Tibial artery (tissue), 4 donors: ENCODE measurements around the gene RREB1.

Experiments used
- DNase-seq, 2 donors: peaks; one replicate each; pipeline ENCODE4 v3.0.0-alpha.2; 2019
- H3K27ac ChIP-seq, 2 donors: fragments of 200-600 bp; sonication (generic) in 1 of 2; 1 replicate in 1 of 2; 2 replicates in 1 of 2; pipeline ENCODE4 v1.5.1; 2018 to 2019; ENCODE audit warnings: mild to moderate bottlenecking in 1 of 2
- H3K27me3 ChIP-seq, 2 donors: fragments of 200-600 bp; sonication (generic) in 1 of 2; one replicate each; pipeline versions ENCODE4 v1.5.1 to v1.6.0; 2016 to 2019
- H3K36me3 ChIP-seq, 3 donors: fragments of 200-600 bp; sonication (generic) in 2 of 3; one replicate each; pipeline ENCODE4 v1.5.1; 2016 to 2019; ENCODE audit warnings: mild to moderate bottlenecking in 2 of 3
- H3K4me1 ChIP-seq, 4 donors: fragments of 200-600 bp; sonication (generic) in 2 of 4; 1 replicate in 3 of 4; 2 replicates in 1 of 4; pipeline ENCODE4 v1.5.1; 2016 to 2019
- H3K4me3 ChIP-seq, 2 donors: fragments of 200-600 bp; sonication (generic) in 1 of 2; 1 replicate in 1 of 2; 2 replicates in 1 of 2; pipeline ENCODE4 v1.5.1; 2018 to 2019; ENCODE audit warnings: mild to moderate bottlenecking in 2 of 2
- H3K9me3 ChIP-seq, 3 donors: fragments of 200-600 bp; sonication (generic) in 1 of 3; one replicate each; pipeline ENCODE4 v1.5.1; 2016 to 2019
- intact Hi-C: fragments of 100-400 bp; cut with DNase I; formaldehyde crosslinking; loops from one replicate; pipeline ENCODE4 v1.15.0; 2023; ENCODE audit warnings: low total_unique reads
- TF ChIP-seq, protein P1 (sequence below), 2 experiments: fragments of 200-600 bp in 1 of 2; fragments of 450-650 bp in 1 of 2; IDR thresholded peaks; one replicate each; pipeline ENCODE4 v1.5.1; 2017 to 2019; ENCODE audit warnings: antibody characterized with exemption in 2 of 2, mild to moderate bottlenecking in 1 of 2, moderate library complexity in 1 of 2

The RREB1 gene

DNA sequence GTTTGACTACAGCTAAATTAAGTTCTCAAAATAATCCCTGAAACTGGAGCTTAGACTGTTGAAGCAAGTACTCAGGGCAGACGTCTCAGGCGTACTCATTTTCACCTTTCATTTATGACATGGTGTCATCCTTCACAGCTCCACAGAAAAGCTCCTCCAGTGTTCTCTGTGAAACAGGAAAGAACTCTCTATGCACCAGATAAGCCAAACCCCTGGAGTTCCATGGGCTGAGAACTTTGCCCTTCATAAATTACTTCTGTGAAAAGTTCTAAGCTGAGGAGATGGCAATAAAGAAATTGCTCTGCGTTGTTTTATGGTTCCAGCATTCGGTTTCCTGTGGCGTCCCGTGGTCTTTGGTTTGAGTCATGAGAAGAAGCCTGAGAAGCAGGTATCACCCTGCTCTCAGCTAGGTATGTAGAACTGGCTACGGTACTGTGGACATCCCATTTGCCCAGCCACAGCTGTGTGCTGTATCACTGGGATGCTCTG is 20.2 kb upstream of the RREB1 start:
- no peaks in the 10 kb centered on the region for H3K27me3 ChIP-seq
- no peaks in the 10 kb centered on the region for H3K4me1 ChIP-seq
- TF ChIP-seq, protein P1, sequence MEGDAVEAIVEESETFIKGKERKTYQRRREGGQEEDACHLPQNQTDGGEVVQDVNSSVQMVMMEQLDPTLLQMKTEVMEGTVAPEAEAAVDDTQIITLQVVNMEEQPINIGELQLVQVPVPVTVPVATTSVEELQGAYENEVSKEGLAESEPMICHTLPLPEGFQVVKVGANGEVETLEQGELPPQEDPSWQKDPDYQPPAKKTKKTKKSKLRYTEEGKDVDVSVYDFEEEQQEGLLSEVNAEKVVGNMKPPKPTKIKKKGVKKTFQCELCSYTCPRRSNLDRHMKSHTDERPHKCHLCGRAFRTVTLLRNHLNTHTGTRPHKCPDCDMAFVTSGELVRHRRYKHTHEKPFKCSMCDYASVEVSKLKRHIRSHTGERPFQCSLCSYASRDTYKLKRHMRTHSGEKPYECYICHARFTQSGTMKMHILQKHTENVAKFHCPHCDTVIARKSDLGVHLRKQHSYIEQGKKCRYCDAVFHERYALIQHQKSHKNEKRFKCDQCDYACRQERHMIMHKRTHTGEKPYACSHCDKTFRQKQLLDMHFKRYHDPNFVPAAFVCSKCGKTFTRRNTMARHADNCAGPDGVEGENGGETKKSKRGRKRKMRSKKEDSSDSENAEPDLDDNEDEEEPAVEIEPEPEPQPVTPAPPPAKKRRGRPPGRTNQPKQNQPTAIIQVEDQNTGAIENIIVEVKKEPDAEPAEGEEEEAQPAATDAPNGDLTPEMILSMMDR (IDR thresholded peaks at IDR 0.05), result no peak
- no peak overlapping the region for H3K27ac ChIP-seq
- no peak overlapping the region for H3K4me3 ChIP-seq
- intact Hi-C loops, result no loop called here
- no peak for DNase-seq
- H3K9me3 ChIP-seq, result no peaks in the 10 kb centered on the region
- H3K36me3 ChIP-seq, result no peaks in the 10 kb centered on the region

DNA sequence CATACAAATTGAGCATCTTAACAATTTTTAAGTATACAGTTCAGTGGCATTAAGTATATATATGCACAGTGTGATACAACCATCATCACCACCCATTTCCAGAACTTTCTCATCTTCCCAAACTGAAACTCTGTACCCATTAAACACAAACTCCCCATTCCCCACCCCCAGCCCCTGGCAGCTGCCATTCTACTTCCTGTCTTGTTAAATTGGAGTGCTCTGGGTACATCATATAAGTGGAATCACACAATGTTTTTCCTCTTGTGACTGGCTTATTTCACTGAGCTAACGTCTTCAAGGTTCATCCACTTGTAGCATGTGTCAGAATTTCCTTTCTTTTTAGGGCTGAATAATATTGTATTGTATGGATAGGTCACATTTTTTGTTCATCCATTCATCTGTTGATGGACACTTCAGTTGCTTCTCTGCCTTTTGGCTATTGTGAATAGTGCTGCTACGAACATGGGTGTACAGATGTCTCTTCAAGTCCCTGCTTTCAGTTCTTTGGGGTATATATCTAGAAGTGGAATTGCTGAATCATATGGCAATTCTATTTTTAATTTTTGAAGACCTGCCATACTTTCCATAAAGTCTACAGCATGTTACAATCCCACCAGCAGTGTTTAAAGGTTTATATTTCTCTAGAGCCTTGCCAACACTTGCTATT is 19.6 kb upstream of the RREB1 start:
- no peak overlapping the region for H3K27ac ChIP-seq
- TF ChIP-seq, protein P1 (IDR thresholded peaks at IDR 0.05), result no peak

DNA sequence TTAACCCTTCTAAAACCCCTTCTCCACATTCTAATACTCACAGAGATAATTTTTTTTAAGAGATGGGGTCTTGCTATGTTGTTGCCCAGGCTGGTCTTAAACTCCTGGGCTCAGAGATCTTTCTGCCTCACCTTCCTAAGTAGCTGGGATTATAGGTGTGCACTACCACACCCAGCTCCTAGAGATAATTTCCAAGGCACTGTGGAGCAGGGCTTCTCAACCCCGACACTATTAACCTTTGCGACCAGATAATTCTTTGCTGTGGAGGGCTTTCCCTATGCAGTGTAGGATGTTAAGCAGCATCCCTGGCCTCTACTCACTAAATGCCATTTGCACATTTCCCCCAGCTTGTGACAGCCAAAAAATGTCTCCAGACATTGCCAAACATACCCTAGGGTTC is 8.8 kb upstream of the RREB1 start:
- TF ChIP-seq, protein P1 (IDR thresholded peaks at IDR 0.05), result no peak
- DNase-seq, result no peak
- Histone ChIP-seq H3K4me1 (no peaks in the 10 kb centered on the region), H3K9me3 (no peaks in the 10 kb centered on the region), H3K36me3 (no peaks in the 10 kb centered on the region), H3K4me3 (no peak overlapping the region), H3K27ac (no peak overlapping the region), H3K27me3 (no peaks in the 10 kb centered on the region)
- intact Hi-C loops, result no loop called here

More for the DNA sequence above, 19.6 kb upstream of the RREB1 start:
- Histone ChIP-seq H3K27me3 (no peaks in the 10 kb centered on the region), H3K4me1 (no peaks in the 10 kb centered on the region), H3K4me3 (no peak overlapping the region), H3K9me3 (no peaks in the 10 kb centered on the region), H3K36me3 (no peaks in the 10 kb centered on the region)
- DNase-seq, result no peak
- intact Hi-C loops, result no loop called here

DNA sequence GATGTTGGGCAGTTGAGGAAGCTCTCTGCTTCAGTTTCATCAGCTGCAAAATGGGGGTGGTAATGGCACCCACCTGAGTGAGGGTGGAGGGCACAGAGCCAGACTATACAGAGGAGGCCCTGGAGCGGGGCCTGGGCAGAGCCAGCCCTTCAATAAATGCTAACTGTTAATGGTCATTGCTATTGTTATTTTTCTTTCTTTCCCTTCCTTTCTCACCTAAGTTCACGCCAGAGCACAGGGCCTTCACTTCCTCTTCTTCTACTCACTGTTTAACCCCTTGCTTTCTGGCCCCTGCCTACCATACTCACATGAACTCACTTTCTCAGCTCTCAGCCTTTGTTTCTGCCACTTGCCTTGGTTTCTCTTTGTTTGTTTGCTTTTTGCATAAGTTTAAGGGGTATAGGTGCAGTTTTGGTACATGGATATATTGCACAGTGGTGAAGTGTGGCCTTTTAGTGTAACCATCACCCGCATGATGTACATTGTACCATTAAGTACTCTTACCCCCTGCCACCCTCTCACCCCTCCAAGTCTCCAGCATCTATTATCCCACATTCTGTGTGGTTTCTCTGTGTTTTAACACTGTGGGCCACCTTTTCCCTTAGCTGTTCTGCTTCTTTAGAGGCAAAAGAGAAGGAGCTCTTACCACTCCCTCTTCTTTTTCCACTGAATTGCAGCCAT is 7.5 kb upstream of the RREB1 start:
- Histone ChIP-seq H3K36me3 (no peaks in the 10 kb centered on the region), H3K9me3 (no peaks in the 10 kb centered on the region), H3K27me3 (no peaks in the 10 kb centered on the region), H3K4me3 (no peak overlapping the region), H3K27ac (no peak overlapping the region), H3K4me1 (no peaks in the 10 kb centered on the region)
- no peak for DNase-seq
- TF ChIP-seq, protein P1 (IDR thresholded peaks at IDR 0.05), result no peak
- intact Hi-C loops, result no loop called here

DNA sequence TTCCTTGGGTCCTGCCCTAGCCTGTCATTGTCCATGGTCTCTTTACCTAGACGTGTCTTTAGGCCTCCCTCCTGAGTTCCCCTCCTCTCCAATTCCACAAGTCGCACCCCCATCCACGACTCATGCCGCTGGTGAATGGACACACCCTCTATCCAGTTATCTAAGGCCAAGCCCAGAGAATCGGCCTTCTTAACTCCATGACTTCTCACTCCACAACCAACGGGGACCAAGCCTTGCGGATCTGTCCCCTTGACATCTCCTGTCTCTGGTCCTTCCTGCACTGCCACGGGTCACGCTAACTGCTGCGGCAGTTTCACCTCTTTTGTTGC is 7.0 kb upstream of the RREB1 start:
- H3K36me3 ChIP-seq, result no peaks in the 10 kb centered on the region
- intact Hi-C loops, result no loop called here
- H3K27ac ChIP-seq, result no peak overlapping the region
- no peaks in the 10 kb centered on the region for H3K9me3 ChIP-seq
- no peak overlapping the region for H3K4me3 ChIP-seq
- no peaks in the 10 kb centered on the region for H3K27me3 ChIP-seq
- TF ChIP-seq, protein P1 (IDR thresholded peaks at IDR 0.05), result no peak
- no peak for DNase-seq
- H3K4me1 ChIP-seq, result no peaks in the 10 kb centered on the region
